Tibial nerve (tissue), 4 donors: Measurements from ENCODE around the gene ZCCHC17.

Experiments
- CTCF ChIP-seq, 5 experiments: fragments of 200-600 bp in 3 of 5; fragments of 450-650 bp in 2 of 5; sonication (generic) in 3 of 5; IDR thresholded peaks; one replicate each; pipeline ENCODE4 v1.5.1; 2016 to 2019; ENCODE audit warnings: antibody characterized with exemption in 5 of 5, mild to moderate bottlenecking in 3 of 5, moderate library complexity in 2 of 5
- EP300 ChIP-seq, 2 donors: sonication (generic); formaldehyde crosslinking; IDR thresholded peaks; one replicate each; pipeline ENCODE4 v1.6.1; 2017; ENCODE audit warnings: antibody characterized with exemption in 2 of 2, mild to moderate bottlenecking in 1 of 2
- POLR2A ChIP-seq, 2 donors: fragments of 450-650 bp; IDR thresholded peaks; one replicate each; pipeline ENCODE4 v1.6.1; 2017; ENCODE audit warnings: antibody characterized with exemption in 2 of 2, mild to moderate bottlenecking in 2 of 2, moderate library complexity in 2 of 2

GRCh38 chr1:31364561-31365250 is 67.9 kb downstream of the ZCCHC17 start:
- TF ChIP-seq CTCF (IDR thresholded peaks at IDR 0.05): no peak
- TF ChIP-seq EP300 (IDR thresholded peaks at IDR 0.05): no peak
- TF ChIP-seq POLR2A (IDR thresholded peaks at IDR 0.05): no peak
